Measurements from ENCODE around the gene COMMD10. TPM values are rescaled to one million over a fixed set of nuclear protein-coding genes. Genes with fewer than 3 reads are reported as not detected.

Gene COMMD10
- total RNA-seq, 3 donors from 2014 or later (not counting 1 experiment from before 2014, with no cell fraction given): 28.7 to 41.1 (median 35.1) TPM

GRCh38 chr5:116329503-116329902 lies 244.7 kb downstream of the COMMD10 start:
- Mint-ChIP-seq H3K4me1 (no peaks in the 10 kb centered on the region), H3K27me3 (ENCODE audit: low read depth in 2 of 2) (no peaks in the 10 kb centered on the region), H3K27ac (no peak overlapping the region), H3K36me3 (peaks cover 39% of the 10 kb centered on the region), H3K9me3 (peaks cover 10 to 34% of the 10 kb centered on the region in 2 donors), H3K4me3 (no peak overlapping the region)
- ATAC-seq (no peak), DNase-seq (no peak)
- Histone ChIP-seq H3K27me3 (ENCODE audit: control insufficient read depth, insufficient read depth, low read length) (no peaks in the 10 kb centered on the region), H3K4me1 (ENCODE audit: control insufficient read depth, insufficient read depth, low read length) (no peaks in the 10 kb centered on the region), H3K36me3 (ENCODE audit: control insufficient read depth, insufficient read depth, low read length) (peaks cover 3% of the 10 kb centered on the region), H3K9me3 (ENCODE audit: control insufficient read depth, insufficient read depth, low read length) (peaks cover 15% of the 10 kb centered on the region), H3K4me3 (ENCODE audit: low read length) (no peak overlapping the region), H3K27ac (ENCODE audit: low read length) (no peak overlapping the region)
- intact Hi-C loops (cut with micrococcal nuclease): no loop called here
- TF ChIP-seq, protein P1, sequence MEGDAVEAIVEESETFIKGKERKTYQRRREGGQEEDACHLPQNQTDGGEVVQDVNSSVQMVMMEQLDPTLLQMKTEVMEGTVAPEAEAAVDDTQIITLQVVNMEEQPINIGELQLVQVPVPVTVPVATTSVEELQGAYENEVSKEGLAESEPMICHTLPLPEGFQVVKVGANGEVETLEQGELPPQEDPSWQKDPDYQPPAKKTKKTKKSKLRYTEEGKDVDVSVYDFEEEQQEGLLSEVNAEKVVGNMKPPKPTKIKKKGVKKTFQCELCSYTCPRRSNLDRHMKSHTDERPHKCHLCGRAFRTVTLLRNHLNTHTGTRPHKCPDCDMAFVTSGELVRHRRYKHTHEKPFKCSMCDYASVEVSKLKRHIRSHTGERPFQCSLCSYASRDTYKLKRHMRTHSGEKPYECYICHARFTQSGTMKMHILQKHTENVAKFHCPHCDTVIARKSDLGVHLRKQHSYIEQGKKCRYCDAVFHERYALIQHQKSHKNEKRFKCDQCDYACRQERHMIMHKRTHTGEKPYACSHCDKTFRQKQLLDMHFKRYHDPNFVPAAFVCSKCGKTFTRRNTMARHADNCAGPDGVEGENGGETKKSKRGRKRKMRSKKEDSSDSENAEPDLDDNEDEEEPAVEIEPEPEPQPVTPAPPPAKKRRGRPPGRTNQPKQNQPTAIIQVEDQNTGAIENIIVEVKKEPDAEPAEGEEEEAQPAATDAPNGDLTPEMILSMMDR (IDR thresholded peaks at IDR 0.05): no peak
- 96% methylated on average over 4 of the region's 5 CpGs for WGBS (ENCODE audit: insufficient coverage)

GRCh38 chr5:116340799-116341198 lies 256.0 kb downstream of the COMMD10 start:
- Histone ChIP-seq H3K36me3 (ENCODE audit: control insufficient read depth, insufficient read depth, low read length) (no peaks in the 10 kb centered on the region), H3K27me3 (ENCODE audit: control insufficient read depth, insufficient read depth, low read length) (no peaks in the 10 kb centered on the region), H3K4me1 (ENCODE audit: control insufficient read depth, insufficient read depth, low read length) (no peaks in the 10 kb centered on the region), H3K9me3 (ENCODE audit: control insufficient read depth, insufficient read depth, low read length) (no peaks in the 10 kb centered on the region), H3K27ac (ENCODE audit: low read length) (no peak overlapping the region), H3K4me3 (ENCODE audit: low read length) (no peak overlapping the region)
- H3K27me3 Mint-ChIP-seq (ENCODE audit: low read depth in 2 of 2): no peaks in the 10 kb centered on the region
- H3K4me1 Mint-ChIP-seq: no peaks in the 10 kb centered on the region
- H3K4me3 Mint-ChIP-seq: no peak overlapping the region
- intact Hi-C loops (cut with micrococcal nuclease): no loop called here
- no CpG with 5 or more reads among the region's 2 CpGs for WGBS (ENCODE audit: insufficient coverage)
- no peak for DNase-seq
- TF ChIP-seq, protein P1 (IDR thresholded peaks at IDR 0.05): no peak
- H3K9me3 Mint-ChIP-seq: peaks cover 13 to 16% of the 10 kb centered on the region in 2 donors
- no peak overlapping the region for H3K27ac Mint-ChIP-seq
- peaks cover 29% of the 10 kb centered on the region for H3K36me3 Mint-ChIP-seq
- ATAC-seq: no peak

Other genes with a start within 250 kb of the COMMD10 start
- gene ATG12, start 243.5 kb upstream of the COMMD10 start, total RNA-seq: 100 to 1,000 TPM in 1 of 3 donors, 10 to 100 TPM in 2; 88.9 to 108 (median 92.9) TPM
- gene AP3S1, start 243.1 kb upstream of the COMMD10 start, total RNA-seq: 10 to 100 TPM; 35.5 to 57.9 (median 37.1) TPM
- gene LVRN, start 122.5 kb upstream of the COMMD10 start, total RNA-seq: under 1 TPM in 1 of 3 donors, not detected in 2; 0.77 TPM
- not detected for gene ARL14EPL, start 52.6 kb upstream of the COMMD10 start, total RNA-seq